ENCODE measurements around the gene SLC12A7.
"Not testable (repeated sequence)": the region's sequence is repeated elsewhere in the genome, so short reads cannot be mapped to it uniquely, and the experiment has no call there.

The SLC12A7 gene

DNA sequence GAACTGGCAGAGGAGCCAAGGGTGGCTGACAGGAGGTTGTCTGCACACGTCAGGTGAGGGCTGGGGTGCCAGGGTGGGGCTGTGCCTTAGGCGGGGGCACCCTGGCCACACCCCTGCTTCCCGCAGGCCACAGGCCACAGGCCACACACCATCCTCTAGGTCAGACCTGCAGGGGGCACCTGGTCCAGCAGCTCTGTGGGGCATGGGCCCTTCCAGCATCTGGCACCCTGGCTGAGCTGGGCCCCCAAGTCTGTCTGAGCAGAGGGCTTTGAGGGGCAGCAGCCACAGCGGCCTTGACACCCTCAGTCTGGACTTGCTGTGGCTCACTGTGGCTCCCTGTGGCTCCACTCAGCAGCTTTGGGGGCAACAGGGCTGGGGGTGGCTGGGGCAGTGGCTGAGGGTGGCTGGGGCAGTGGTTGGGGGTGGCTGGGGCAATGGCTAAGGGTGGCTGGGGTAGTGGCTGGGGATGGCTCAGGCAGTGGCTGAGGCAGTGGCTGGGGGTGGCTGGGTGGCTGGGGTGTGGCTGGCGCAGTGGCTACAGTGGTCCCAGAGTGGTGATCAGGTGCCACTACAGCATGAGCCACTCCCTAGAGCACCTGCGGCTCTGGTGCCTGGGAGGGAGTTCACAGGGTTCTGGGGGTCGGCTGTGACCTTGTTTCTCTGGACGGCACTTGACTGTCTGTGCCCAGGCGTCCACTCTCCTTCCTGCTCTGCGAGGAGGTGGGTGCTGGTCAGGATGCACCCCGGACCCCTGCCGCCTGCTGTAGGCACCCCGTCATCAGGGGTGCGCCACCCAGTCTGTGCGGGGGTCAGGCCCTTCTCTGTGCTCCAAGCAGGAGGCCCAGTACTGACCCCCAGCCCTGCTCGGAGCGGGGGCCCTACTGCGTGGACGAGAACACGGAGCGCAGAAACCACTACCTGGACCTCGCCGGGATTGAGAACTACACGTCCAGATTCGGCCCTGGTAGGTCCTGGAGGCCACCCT lies 76.2 kb downstream of the SLC12A7 start:
- DNase-seq (ENCODE audit: low spot score), result no peak

GRCh38 chr5:1034986-1035385 lies 76.9 kb downstream of the SLC12A7 start:
- no peak for DNase-seq (ENCODE audit: low spot score)

GRCh38 chr5:1034421-1034905 lies 77.4 kb downstream of the SLC12A7 start:
- DNase-seq (ENCODE audit: low spot score), result no peak

- DNase-seq (ENCODE audit: low spot score), result no peak
These were observed 78.0 kb downstream of the SLC12A7 start for GRCh38 chr5:1033606-1034420.

GRCh38 chr5:1033178-1033577 lies 78.7 kb downstream of the SLC12A7 start:
- DNase-seq (ENCODE audit: low spot score), result no peak

- DNase-seq (ENCODE audit: low spot score), result no peak
These were observed 79.3 kb downstream of the SLC12A7 start for GRCh38 chr5:1032551-1033027.

DNA sequence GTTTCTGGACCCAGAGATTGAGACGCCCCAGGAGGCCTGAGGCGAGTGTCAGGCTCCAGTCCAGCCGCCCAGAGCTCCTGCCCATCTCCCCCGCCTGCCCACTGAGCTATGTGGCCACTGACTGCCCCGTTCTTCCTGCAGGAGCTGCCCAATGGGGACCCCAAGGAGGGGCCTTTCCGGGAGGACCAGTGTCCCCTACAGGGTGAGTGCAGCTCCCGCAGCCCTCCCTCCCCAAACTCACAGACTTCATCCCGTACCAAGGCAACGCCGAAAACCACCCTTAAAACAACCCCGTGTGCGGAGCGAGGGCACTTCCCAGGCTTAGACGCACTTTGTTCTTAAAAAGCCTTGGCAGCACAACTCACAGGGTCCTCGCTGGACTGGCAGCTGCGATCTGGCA lies 79.9 kb downstream of the SLC12A7 start:
- DNase-seq (ENCODE audit: low spot score), result no peak

- DNase-seq (ENCODE audit: low spot score), result no peak
These were observed 80.4 kb downstream of the SLC12A7 start for GRCh38 chr5:1031306-1031959.

DNA sequence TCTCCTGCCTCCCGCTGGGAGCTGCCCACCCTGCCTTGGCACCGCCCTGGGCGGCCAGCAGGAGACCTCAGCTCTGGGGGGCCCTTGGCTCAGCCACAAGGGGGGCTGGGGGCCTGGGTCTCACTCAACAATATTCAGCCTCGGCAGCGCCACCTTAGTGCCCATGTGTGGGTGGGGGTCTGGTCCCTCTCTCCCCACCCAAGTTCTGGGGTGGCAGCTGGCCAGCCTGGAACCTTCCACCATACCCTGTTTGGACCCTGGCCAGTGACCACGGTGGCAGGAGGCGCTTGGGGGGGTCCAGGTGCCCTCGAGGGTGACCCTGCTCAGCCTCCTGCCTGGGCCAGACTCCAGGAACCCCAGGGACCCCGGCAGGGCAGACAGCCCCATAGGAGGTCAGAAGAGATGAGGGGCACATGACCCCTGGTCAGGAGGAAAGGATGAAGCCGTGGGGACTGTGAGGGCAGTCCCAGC lies 81.0 kb downstream of the SLC12A7 start:
- no peak for DNase-seq (ENCODE audit: low spot score)

- DNase-seq (ENCODE audit: low spot score), result no peak
These were observed 81.8 kb downstream of the SLC12A7 start for GRCh38 chr5:1029945-1030625.

GRCh38 chr5:1029282-1029944 lies 82.5 kb downstream of the SLC12A7 start:
- no peak for DNase-seq (ENCODE audit: low spot score)

- DNase-seq (ENCODE audit: low spot score), result no peak
These were observed 83.2 kb downstream of the SLC12A7 start for GRCh38 chr5:1028481-1029281.

GRCh38 chr5:1027631-1028441 lies 84.0 kb downstream of the SLC12A7 start:
- DNase-seq (ENCODE audit: low spot score), result no peak

DNA sequence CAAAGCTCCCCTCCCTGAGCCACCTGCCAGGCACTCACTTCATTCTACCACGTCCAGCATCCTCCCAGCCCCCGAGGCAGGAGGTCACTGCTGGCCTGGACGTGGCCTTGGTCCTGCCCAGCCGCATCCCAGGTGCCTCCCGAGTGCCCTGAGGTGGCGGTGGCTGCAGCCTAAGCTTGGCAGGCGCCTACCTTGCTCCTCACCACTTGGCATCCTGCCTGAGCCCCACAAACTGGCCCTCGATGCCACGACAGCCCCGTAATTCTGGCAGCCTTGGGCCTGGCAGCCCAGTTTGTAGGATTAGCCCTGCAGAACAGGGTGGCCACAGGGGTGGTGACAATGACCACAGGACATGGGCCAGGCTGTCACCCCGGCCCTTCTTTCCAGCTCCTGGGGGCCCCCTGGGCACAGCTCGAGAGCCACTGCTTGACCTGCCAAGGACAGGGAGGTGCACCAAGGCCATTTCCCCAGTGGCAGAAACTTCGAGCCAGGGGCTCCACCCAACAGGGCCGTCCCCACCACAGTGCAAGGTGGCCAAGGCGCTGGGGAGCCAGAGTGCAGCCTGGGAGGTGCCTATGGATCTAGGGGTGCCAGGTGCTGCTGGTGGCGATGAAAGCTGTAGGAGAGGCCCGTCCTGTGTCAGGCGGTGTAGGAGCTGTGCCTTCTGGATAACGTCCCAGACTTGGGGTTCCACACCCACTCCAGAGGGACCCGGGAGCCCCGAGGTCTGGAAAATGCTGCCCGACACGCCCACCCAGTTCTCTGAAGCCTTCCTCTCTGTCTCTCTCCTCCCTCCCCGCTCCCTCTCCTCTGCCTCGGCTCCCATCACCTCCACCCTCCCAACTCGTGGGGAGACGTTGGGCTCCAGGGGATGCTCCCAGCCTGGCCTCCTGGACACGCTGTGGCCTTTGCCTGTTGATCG lies 84.9 kb downstream of the SLC12A7 start:
- DNase-seq (ENCODE audit: low spot score), result no peak

GRCh38 chr5:1021969-1022336 lies 89.9 kb downstream of the SLC12A7 start:
- DNase-seq (ENCODE audit: low spot score), result not testable (repeated sequence)

DNA sequence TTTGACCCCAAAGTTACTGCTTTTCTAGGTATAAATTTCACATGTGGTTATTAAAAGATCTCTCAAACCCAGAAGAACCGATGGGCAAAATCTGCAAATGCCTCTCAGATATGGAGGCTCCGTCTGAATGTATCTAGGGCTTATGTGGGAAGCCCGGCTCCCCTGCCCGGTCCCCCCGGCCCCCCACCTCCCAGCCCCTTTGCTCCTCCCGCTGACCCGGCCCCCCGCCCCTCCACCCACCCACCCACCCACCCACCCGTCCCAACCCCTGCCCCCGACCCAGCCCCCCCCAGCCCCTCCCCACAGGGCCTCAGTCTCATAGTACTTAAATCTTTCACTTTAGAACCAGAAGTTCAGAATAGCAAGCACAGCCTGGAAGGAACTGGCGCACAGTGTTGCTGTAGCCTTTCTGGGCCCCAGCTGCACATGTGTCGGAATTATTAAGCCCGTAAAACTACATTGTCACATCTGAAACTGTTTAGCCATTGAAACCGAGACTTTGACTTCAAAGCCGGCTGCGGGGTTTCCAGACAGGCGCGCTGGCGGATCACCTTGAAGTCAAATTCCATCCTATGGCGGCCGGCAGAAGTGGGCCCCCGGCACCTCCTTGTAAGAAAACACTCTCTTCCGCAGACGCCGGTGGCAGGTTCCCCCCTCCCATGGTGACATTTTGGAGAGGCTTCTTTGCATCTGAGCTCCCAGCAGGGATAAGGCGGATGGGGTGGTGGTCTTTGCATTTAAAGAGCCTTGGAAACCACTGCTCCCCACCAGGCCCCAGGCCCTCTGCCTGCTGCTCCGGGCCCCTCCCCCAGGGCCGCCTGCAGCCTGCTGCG lies 90.5 kb downstream of the SLC12A7 start:
- DNase-seq (ENCODE audit: low spot score), result no peak

DNA sequence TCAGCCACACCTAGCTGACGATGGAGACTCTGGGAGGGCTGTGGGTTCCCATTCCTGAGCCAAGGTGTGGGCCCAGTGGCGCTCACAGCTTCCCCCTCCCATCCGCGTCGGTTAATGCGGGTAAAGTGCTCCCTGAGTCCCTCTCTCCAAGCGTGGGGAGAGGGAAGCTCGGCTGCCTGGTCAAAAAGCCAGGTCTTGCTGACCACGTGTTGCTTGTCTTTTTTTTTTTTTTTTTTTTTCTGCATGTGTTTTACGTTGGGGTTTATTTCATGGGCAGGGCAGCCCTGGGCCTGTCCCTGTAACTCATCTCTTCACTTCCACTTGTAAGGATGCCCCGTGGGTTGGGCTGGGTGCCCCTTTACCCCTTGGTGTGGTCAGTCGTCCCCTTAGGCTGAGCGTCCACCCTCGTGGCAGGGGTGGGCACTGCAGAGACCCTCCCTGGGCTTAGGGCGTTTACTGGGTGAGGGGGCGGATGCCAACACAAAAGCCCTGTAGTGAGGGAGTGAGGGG lies 91.4 kb downstream of the SLC12A7 start:
- DNase-seq (ENCODE audit: low spot score), result no peak

Data from COLO829 (cell line).